Endothelial cell of umbilical vein (primary cell): ENCODE results near the gene GTF3C1. TPM values are rescaled to one million over a fixed set of nuclear protein-coding genes. Genes with fewer than 3 reads are reported as not detected.

Experiments used
- BruUV-seq: library from RNA; stranded (reverse); fragments of 400-500 nt; replicated peaks from 2 replicates; lab custom pipeline; 2021; lab: Mats Ljungman, UMichigan
- CTCF ChIA-PET: fragments of 300-600, 350-600 bp; sonication (Branson Sonifier 250); formaldehyde crosslinking; loops from one replicate; lab custom pipeline; 2021; ENCODE audit warnings: antibody characterized with exemption, inconsistent platforms; lab: Charles Lee
- POLR2A ChIA-PET: fragments of 300-600, 350-600 bp; sonication (Branson Sonifier 250); formaldehyde crosslinking; loops from one replicate; lab custom pipeline; 2021; ENCODE audit warnings: antibody characterized with exemption, inconsistent platforms; lab: Charles Lee
- DNase-seq: peaks from one replicate; pipeline ENCODE4 v3.0.0-alpha.2; 2011; ENCODE audit warnings: low read depth, low spot score
- FAIRE-seq: peaks from 2 replicates; lab custom pipeline; 2011; peaks lifted over from hg19 to GRCh38; lab: Jason Lieb, UNC
- H2AFZ ChIP-seq: 2 replicates; pipeline ENCODE4 v1.6.0; 2012; ENCODE audit warnings: low read depth, low read length, control low read depth, inconsistent platforms
- H3K27ac ChIP-seq: 2 replicates; pipeline ENCODE4 v1.5.1; 2011; ENCODE audit warnings: low read depth, mild to moderate bottlenecking, control low read depth, low read length, moderate library complexity; ENCODE audit not compliant: insufficient read depth
- H3K27me3 ChIP-seq, 2 experiments: 2 replicates each; pipeline versions ENCODE4 v1.6.0 to v1.6.1; 2011; ENCODE audit warnings: low read length in 2 of 2, mixed read lengths in 1 of 2; ENCODE audit not compliant: control insufficient read depth in 2 of 2, insufficient read depth in 2 of 2
- H3K36me3 ChIP-seq, 2 experiments: 2 replicates in 1 of 2; 3 replicates in 1 of 2; pipeline ENCODE4 v1.5.1; 2011; ENCODE audit warnings: low read length in 2 of 2, mild to moderate bottlenecking in 1 of 2, moderate library complexity in 1 of 2; ENCODE audit not compliant: control insufficient read depth in 2 of 2, insufficient read depth in 2 of 2; ENCODE audit errors: extremely low read depth in 1 of 2
- H3K4me1 ChIP-seq: 3 replicates; pipeline ENCODE4 v1.5.1; 2011; ENCODE audit warnings: mild to moderate bottlenecking, low read length; ENCODE audit not compliant: control insufficient read depth, insufficient read depth; ENCODE audit errors: extremely low read depth
- H3K4me2 ChIP-seq: 2 replicates; pipeline ENCODE4 v1.6.1; 2011; ENCODE audit warnings: low read length, control low read depth, mixed read lengths; ENCODE audit not compliant: insufficient read depth
- H3K4me3 ChIP-seq, 3 experiments: fragments of 200-600 bp in 1 of 3; sonication (generic), shearing (Covaris generic) in 1 of 3; replicated peaks in 1 of 3; 2 replicates each; pipeline ENCODE4 v1.5.1; 2011 to 2016; ENCODE audit warnings: control low read depth in 3 of 3, low read length in 3 of 3, mild to moderate bottlenecking in 2 of 3, inconsistent platforms in 1 of 3, low read depth in 1 of 3, moderate library complexity in 1 of 3; ENCODE audit not compliant: insufficient read depth in 1 of 3
- H3K79me2 ChIP-seq: 2 replicates; pipeline ENCODE4 v1.6.0; 2012; ENCODE audit warnings: low read length, inconsistent platforms; ENCODE audit not compliant: control insufficient read depth, insufficient read depth
- H3K9ac ChIP-seq: replicated peaks from 2 replicates; pipeline ENCODE3; 2011; ENCODE audit warnings: low read length, control low read depth; ENCODE audit not compliant: insufficient read depth; ENCODE audit errors: extremely low read depth
- H3K9me1 ChIP-seq: replicated peaks from 3 replicates; pipeline ENCODE4 v1.6.0; 2011; ENCODE audit warnings: mild to moderate bottlenecking, low read length; ENCODE audit not compliant: control insufficient read depth, insufficient read depth; ENCODE audit errors: extremely low read depth
- H3K9me3 ChIP-seq: replicated peaks from 2 replicates; pipeline ENCODE4 v1.5.1; 2012; ENCODE audit warnings: low read length, inconsistent platforms; ENCODE audit not compliant: control insufficient read depth, insufficient read depth
- H4K20me1 ChIP-seq: replicated peaks from 2 replicates; pipeline ENCODE3; 2011; ENCODE audit warnings: mild to moderate bottlenecking, low read length; ENCODE audit not compliant: control insufficient read depth, insufficient read depth; ENCODE audit errors: extremely low read depth
- EZH2 ChIP-seq: IDR thresholded peaks from 2 replicates; pipeline ENCODE4 v1.6.1; 2012; ENCODE audit warnings: borderline replicate concordance, low read depth, mild to moderate bottlenecking, moderate library complexity, low read length, inconsistent platforms; ENCODE audit not compliant: severe bottlenecking
- FOS ChIP-seq: IDR thresholded peaks from 2 replicates; pipeline ENCODE4 v1.6.1; 2011; ENCODE audit warnings: mild to moderate bottlenecking, low read length, moderate library complexity, borderline replicate concordance; ENCODE audit not compliant: insufficient read depth
- GATA2 ChIP-seq: IDR thresholded peaks from 2 replicates; pipeline ENCODE4 v1.7.0; 2011; ENCODE audit warnings: low read depth, mild to moderate bottlenecking, moderate library complexity, mixed read lengths, low read length; ENCODE audit not compliant: insufficient read length, insufficient read depth
- JUN ChIP-seq: IDR thresholded peaks from 2 replicates; pipeline ENCODE4 v1.6.1; 2011; ENCODE audit warnings: borderline replicate concordance, low read depth; ENCODE audit not compliant: insufficient read length, insufficient read depth
- MAX ChIP-seq: IDR thresholded peaks from 2 replicates; pipeline ENCODE4 v1.6.1; 2011; ENCODE audit not compliant: insufficient read depth, insufficient read length
- MYC ChIP-seq: IDR thresholded peaks from one replicate; pipeline ENCODE4 v1.6.1; 2011; ENCODE audit warnings: mild to moderate bottlenecking, low read depth, low read length
- POLR2A ChIP-seq: IDR thresholded peaks from 2 replicates; pipeline ENCODE4 v1.6.1; 2012; ENCODE audit warnings: low read depth, mild to moderate bottlenecking, control low read depth, low read length
- POLR2AphosphoS5 ChIP-seq: IDR thresholded peaks from 2 replicates; pipeline ENCODE4 v1.6.1; 2012; ENCODE audit warnings: low read depth, mild to moderate bottlenecking, control low read depth, low read length, moderate library complexity; ENCODE audit not compliant: insufficient read depth
- dilution Hi-C: fragments of 300-500 bp; cut with MboI; formaldehyde crosslinking; loops from one replicate; pipeline ENCODE4 v1.15.0; 2019; ENCODE audit warnings: low sequenced_read_pairs; ENCODE audit not compliant: extremely low pct_ligation_motif_present
- intact Hi-C: fragments of 100-400 bp; cut with micrococcal nuclease; formaldehyde crosslinking; loops from one replicate; pipeline ENCODE4 v1.10.0; 2022
- polyA plus RNA-seq, 4 experiments: library from polyadenylated mRNA; depleted of rRNA in 3 of 4; stranded (reverse) in 3 of 4; unstranded in 1 of 4; fragments of >200 nt; gene quantifications; 2 replicates each; pipeline versions ENCODE4 v1.2.1 to v1.2.3, GENCODE V29; 2011 to 2012; ENCODE audit warnings: missing spikeins in 1 of 4
- total RNA-seq: library from RNA; stranded (reverse); gene quantifications from 2 replicates; pipeline ENCODE4 v1.2.3, GENCODE V29; 2021
- TF ChIP-seq, protein P1 (sequence below), 2 donors: IDR thresholded peaks; 1 replicate in 1 of 2; 2 replicates in 1 of 2; pipeline ENCODE4 v1.5.1; 2011; ENCODE audit warnings: low read length in 2 of 2, mild to moderate bottlenecking in 2 of 2, moderate library complexity in 2 of 2, control low read depth in 1 of 2, inconsistent platforms in 1 of 2, low read depth in 1 of 2; ENCODE audit not compliant: insufficient read depth in 1 of 2; ENCODE audit errors: extremely low read depth in 1 of 2

The GTF3C1 gene
- total and polyA plus RNA-seq, 2 donors (not counting 3 experiments of a cell fraction or from before 2014, with no cell fraction given) = 58.1 to 86.1 TPM

GRCh38 chr16:27486344-27486743 is 63.4 kb downstream of the GTF3C1 start:
- H3K79me2 ChIP-seq = no peaks in the 10 kb centered on the region
- ChIA-PET CTCF (no interaction called here), POLR2A (no interaction called here)
- H3K27ac ChIP-seq = no peak overlapping the region
- dilution Hi-C loops (no loop called here), intact Hi-C loops (no loop called here)
- peaks cover 1% of the 10 kb centered on the region for H3K4me1 ChIP-seq
- DNase-seq (no peak), FAIRE-seq (no peak)
- H3K4me2 ChIP-seq = no peak overlapping the region
- no peak overlapping the region for H2AFZ ChIP-seq
- H3K36me3 ChIP-seq = peaks cover 28 to 69% of the 10 kb centered on the region in 2 experiments
- H4K20me1 ChIP-seq = no peaks in the 10 kb centered on the region
- H3K9me3 ChIP-seq = no peaks in the 10 kb centered on the region
- no peaks in the 10 kb centered on the region for H3K27me3 ChIP-seq
- H3K9me1 ChIP-seq = no peaks in the 10 kb centered on the region
- H3K9ac ChIP-seq = no peak overlapping the region
- no TSS peak for BruUV-seq
- no peak overlapping the region for H3K4me3 ChIP-seq
- TF ChIP-seq JUN (no peak), MAX (no peak), EZH2 (no peak), POLR2AphosphoS5 (no peak), FOS (no peak), POLR2A (no peak), GATA2 (no peak), MYC (no peak)
- TF ChIP-seq, protein P1, sequence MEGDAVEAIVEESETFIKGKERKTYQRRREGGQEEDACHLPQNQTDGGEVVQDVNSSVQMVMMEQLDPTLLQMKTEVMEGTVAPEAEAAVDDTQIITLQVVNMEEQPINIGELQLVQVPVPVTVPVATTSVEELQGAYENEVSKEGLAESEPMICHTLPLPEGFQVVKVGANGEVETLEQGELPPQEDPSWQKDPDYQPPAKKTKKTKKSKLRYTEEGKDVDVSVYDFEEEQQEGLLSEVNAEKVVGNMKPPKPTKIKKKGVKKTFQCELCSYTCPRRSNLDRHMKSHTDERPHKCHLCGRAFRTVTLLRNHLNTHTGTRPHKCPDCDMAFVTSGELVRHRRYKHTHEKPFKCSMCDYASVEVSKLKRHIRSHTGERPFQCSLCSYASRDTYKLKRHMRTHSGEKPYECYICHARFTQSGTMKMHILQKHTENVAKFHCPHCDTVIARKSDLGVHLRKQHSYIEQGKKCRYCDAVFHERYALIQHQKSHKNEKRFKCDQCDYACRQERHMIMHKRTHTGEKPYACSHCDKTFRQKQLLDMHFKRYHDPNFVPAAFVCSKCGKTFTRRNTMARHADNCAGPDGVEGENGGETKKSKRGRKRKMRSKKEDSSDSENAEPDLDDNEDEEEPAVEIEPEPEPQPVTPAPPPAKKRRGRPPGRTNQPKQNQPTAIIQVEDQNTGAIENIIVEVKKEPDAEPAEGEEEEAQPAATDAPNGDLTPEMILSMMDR (IDR thresholded peaks at IDR 0.05; ENCODE audit: extremely low read depth in 1 of 2, insufficient read depth in 1 of 2, low read depth in 1 of 2, low read length in 2 of 2) = no peak
